NCI-H82 treated with DMSO at 0.1 percent for 48 hours (cell line): ENCODE results near the gene NAMPT.
"Not testable (repeated sequence)": the region's sequence is repeated elsewhere in the genome, so short reads cannot be mapped to it uniquely, and the experiment has no call there.

Source experiments
- DNase-seq: peaks from one replicate; lab custom pipeline; 2025; ENCODE audit not compliant: unreplicated experiment; lab: John Stamatoyannopoulos, UW

NAMPT gene

DNA sequence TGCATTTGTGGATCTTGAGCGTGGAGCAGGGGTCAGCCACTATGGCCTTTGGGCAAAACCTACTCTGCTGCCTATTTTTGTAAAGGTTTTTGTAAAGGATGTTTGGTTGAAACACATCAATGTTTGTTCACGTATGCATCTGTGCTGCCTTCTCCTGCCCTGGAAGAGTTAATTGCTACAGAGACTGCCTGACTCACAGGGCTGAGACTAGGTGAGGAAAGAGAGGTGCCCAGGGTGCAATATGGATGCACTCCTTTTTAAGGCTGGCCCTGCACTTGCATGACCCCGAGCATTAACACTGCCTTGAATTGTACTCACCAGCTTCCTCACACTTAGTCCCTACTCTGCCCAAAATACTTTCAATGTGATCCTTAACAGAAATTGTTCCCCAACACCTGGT, 20.9 kb upstream of the NAMPT start:
- no peak for DNase-seq

DNA sequence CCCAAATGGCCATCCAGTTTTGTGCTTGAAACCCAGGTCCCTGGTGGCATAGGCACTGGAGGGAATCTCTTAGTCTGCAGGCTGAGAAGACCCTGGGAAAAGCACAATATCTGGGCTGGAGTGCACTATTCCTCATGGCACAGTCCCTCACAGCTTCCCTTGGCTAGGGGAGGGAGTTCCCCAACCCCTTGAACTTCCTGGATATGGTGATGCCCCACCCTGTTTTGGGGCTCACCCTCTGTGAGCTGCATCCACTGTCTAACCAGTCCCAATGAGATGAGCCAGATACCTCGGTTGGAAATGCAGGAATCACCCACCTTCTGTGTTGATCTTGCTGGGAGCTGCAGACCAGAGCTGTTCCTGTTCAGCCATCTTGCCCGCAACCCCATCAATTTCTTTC, 19.8 kb upstream of the NAMPT start:
- no peak for DNase-seq

- not testable (repeated sequence) for DNase-seq
These were observed 13.8 kb upstream of the NAMPT start for GRCh38 chr7:106298631-106299030.

DNA sequence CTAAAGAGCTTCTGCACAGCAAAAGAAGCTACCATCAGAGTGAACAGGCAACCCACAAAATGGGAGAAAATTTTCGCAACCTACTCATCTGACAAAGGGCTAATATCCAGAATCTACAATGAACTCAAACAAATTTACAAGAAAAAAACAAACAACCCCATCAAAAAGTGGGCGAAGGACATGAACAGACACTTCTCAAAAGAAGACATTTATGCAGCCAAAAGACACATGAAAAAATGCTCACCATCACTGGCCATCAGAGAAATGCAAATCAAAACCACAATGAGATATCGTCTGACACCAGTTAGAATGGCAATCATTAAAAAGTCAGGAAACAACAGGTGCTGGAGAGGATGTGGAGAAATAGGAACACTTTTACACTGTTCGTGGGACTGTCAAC, 13.4 kb upstream of the NAMPT start:
- DNase-seq, result not testable (repeated sequence)

DNA sequence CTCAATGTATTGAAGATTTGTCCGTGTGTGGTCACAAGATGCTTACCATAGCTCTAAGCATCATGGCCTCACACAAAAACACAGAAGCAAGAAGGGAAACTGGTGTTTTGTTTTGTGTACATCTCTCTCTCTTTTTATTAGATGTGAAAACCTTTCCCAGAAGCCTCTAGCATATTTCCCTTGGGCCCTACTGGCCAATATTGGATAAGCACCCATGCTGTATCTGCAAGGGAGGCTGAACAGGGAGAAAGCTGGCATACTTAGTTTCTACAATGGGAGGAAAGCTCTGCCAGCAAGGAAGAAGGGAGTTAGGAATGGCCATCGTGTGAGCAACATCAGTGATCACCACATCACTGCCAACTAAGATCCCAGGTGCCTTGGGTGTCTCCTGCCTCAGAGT, 9.6 kb upstream of the NAMPT start:
- DNase-seq, result no peak

DNA sequence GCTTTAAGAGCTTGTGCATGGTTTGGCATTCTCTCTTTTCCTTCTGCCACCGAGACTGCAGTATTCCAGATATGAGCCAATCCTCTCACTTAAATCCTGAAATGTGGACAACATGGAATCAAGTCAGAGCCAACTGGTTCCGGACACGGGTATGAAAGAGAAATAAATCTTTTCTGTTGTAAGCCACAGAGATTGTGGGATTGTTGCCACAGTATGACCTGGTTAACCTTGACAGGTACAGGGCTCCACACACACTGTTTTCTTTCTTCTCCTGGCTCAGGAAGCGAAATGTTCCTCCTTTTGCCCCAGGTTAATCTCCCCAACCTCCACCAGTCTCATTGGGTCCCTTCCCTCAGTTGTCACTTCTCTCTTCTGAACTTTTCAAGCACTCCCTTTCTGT, 6.5 kb upstream of the NAMPT start:
- no peak for DNase-seq

- DNase-seq, result no peak
These were observed 5.5 kb upstream of the NAMPT start for GRCh38 chr7:106290319-106290718.

DNA sequence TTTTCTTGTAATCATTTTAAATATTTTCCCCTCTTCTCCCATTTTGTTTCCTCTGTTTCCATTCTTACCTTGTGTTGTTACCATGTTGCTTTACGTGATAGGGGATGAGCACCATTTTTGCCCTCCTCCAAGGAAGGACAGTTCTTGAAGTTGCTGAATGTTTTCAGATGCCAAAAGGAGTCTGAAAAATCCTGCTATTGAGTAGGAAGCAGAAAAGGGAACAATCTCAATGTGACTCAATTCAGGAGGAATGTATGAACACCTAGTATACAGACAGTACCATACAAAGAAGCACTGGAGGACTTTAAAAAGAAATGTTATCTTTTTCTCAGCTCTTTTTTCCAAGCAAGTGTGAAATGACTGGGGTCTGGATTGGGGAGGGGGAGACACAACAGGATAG, 5.1 kb upstream of the NAMPT start:
- no peak for DNase-seq

GRCh38 chr7:106288263-106288662, 3.5 kb upstream of the NAMPT start:
- no peak for DNase-seq

DNA sequence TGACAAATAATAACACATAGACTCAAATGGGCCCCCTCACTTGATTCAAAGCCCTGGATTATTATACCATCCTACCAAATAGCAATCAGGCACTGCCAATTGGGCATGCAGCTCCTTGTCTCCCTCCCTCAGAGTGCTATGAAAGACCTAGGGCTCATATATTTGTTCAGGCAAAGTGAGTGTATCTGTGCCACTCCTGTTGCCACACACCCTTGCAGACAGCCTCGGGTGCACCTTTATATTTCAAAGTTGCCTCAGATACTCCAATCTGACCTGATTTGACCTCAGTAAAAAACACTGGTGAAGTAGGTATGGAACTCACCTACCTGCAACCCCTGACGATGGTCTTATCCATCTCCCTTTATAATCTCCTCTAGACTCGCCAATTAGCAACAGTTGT, 3.0 kb upstream of the NAMPT start:
- DNase-seq, result no peak

DNA sequence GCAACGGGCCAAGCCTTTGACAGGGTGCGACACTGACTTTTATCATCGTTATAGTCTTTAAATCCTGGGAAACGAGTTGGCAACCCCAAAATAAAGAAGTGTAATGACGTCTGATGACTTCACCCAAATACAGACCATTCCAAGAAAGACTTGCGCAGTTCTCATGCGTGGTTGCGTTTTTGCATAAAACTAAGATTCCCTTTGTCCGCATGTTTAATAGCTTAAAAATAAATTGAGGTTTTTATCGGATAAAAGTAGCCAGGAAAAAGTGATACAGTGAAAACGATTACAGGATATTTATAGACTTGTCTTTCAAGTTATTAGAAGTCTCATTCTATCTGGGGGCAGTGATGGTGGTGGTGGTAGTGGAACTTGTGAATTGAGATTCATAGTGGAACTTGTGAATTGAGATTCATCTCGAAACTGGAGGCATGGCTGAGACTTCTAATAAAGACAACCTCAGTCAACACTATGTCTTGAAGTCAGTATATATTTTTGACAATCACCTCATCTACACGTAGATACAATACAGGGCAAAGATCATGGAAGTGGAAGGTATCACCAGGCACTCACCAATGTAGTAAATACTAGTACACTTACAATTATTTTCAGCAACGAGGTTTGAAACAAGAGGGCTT, 1.2 kb upstream of the NAMPT start:
- DNase-seq, result no peak

DNA sequence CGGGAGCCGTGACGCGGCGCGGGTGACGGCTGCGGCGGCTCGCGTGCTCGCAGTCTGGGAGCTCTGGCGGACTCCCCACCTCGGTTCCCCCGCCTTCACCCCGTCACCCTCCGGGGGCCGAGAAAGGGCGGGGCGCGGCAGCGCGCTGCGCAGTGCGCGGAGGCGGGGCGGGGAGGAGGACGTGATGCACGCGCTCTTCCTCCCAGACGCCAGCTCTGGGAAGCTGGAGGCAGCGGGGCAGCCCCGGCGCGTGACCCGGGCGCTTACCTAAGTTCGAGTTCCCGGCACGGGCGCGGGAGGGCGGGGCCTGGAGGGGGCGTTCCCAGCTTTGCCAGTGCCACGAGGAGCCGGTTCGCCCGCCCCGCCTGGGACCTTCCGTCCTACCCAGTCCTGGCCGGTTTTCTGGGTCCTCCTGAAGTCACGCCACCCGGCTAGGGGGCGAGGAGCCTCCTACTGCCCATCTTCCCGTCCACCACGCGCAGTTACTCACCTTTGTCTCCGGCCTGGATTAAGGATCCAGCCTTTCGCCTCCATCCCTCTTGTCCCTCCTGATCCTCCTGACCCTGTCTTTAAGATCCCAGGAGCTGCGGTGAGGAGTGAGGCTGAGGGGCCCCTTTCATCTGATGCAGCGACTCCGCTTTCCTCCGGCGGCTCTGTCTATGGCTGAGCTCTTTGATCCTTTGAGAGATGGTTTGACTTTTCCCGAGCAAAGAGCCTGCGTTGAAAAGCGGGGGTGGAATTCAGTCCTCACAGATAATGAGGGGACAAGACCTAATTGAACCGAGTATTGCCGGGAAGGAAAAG, 470 bp upstream of the NAMPT start:
- DNase-seq, result peak; percentile 93

- DNase-seq, result peak; percentile 23
These were observed 711 bp downstream of the NAMPT start for GRCh38 chr7:106283831-106284713.

DNA sequence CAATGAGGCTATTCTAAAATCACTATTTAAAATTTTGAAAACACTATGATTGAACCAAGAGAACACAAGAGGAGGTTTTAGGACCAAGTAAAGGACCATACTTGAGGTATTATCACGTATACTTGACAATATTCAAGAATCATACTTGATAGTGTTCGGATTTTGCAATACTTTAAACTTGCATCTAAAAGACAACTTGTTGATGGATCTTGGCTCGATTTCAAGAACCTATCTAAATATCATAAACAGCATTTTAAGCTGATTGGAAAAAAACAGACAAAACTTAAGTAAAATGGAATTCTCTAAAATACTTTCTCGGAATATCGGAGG, 1.3 kb downstream of the NAMPT start:
- no peak for DNase-seq

GRCh38 chr7:106282852-106283251, 1.9 kb downstream of the NAMPT start:
- DNase-seq, result no peak

- DNase-seq, result no peak
These were observed 2.4 kb downstream of the NAMPT start for GRCh38 chr7:106282390-106282789.

GRCh38 chr7:106281585-106282318, 3.0 kb downstream of the NAMPT start:
- no peak for DNase-seq

DNA sequence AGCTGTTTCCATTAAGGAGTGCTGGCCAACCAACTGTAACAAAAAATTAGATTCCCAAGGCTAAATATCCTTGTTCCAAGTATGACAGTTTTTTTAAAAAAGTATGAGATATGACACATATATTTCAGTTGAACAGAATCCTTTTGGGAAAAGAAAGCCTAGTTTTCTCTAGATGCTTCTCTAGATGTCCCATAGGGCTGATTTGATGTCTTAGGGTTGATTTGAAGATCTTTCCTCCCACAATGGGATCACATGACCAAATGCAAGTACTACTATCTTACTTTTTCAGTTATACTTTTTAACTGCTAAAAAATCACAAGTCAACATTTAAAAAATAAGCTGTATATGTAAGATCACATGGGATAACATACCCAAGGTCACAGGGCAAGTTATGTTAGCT, 3.7 kb downstream of the NAMPT start:
- no peak for DNase-seq

GRCh38 chr7:106279425-106280197, 5.2 kb downstream of the NAMPT start:
- peak; percentile 98 for DNase-seq

DNA sequence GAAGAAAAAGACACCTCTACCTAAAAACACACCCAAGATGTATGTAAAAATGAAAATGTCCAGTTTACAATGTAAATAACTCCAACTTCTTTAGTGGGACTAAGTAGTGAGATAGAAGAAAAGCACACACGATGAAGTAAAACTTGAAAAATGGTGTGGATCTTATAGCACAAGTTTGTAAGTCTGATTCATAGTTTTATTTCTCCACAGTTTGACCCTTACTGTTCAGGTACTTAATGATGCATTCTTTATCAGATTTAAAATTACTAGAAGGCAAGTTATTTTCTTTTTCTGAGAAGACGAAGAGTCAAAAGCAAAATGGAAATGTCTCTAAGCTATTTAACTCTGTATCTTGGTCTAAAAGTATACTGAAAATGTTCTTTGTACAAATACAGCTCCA, 6.1 kb downstream of the NAMPT start:
- no peak for DNase-seq
